IgD-negative memory B cell (primary cell): ENCODE measurements around the gene ZFP42. TPM values are rescaled to one million over a fixed set of nuclear protein-coding genes. Genes with fewer than 3 reads are reported as not detected.
"Not testable (repeated sequence)": the region's sequence is repeated elsewhere in the genome, so short reads cannot be mapped to it uniquely, and the experiment has no call there.

Source experiments
- H3K27ac Mint-ChIP-seq, 3 donors: one replicate each; pipeline ENCODE4 v1.8.0; 2020 to 2022; ENCODE audit warnings: mild to moderate bottlenecking in 3 of 3, mixed read lengths in 3 of 3, moderate library complexity in 1 of 3
- H3K27me3 Mint-ChIP-seq: one replicate; pipeline ENCODE4 v1.8.0; 2021; ENCODE audit warnings: mixed read lengths
- H3K36me3 Mint-ChIP-seq: one replicate; pipeline ENCODE4 v1.8.0; 2020; ENCODE audit warnings: mild to moderate bottlenecking, mixed read lengths
- H3K4me1 Mint-ChIP-seq, 3 donors: one replicate each; pipeline ENCODE4 v1.8.0; 2020 to 2022; ENCODE audit warnings: mixed read lengths in 3 of 3, mild to moderate bottlenecking in 1 of 3
- H3K4me3 Mint-ChIP-seq, 4 donors: one replicate each; pipeline ENCODE4 v1.8.0; 2020 to 2022; ENCODE audit warnings: mild to moderate bottlenecking in 4 of 4, mixed read lengths in 4 of 4, moderate library complexity in 3 of 4
- H3K9me3 Mint-ChIP-seq, 3 donors: one replicate each; pipeline ENCODE4 v1.8.0; 2020 to 2021; ENCODE audit warnings: mixed read lengths in 3 of 3, mild to moderate bottlenecking in 1 of 3
- polyA plus RNA-seq: library from polyadenylated mRNA; unstranded; fragments of 300-500 nt; fragmentation: Illumina TruSeq; gene quantifications from one replicate; pipeline ENCODE4 v1.2.3, GENCODE V29; 2021

ZFP42 gene
- polyA plus RNA-seq: not detected

- Mint-ChIP-seq H3K4me1 (peaks cover 0 to 2% (median 0%) of the 10 kb centered on the region in 3 donors), H3K27ac (no peak within 1 kb of the TSS), H3K4me3 (no peak within 1 kb of the TSS), H3K27me3 (no peaks in the 10 kb centered on the region), H3K9me3 (peaks cover 4 to 14% (median 8%) of the 10 kb centered on the region in 3 donors), H3K36me3 (no peaks in the 10 kb centered on the region)
Observed at GRCh38 chr4:187995322-187996207, at the start of gene ZFP42. Gene ZFP42 (plus strand): TSS chr4:187995771. CDS start chr4:188002808, 7,037 bp downstream.

GRCh38 chr4:187961171-187961570 is 34.4 kb upstream of the ZFP42 start:
- Mint-ChIP-seq H3K36me3 (no peaks in the 10 kb centered on the region), H3K9me3 (peaks cover 0 to 13% (median 1%) of the 10 kb centered on the region in 3 donors), H3K4me3 (no peak overlapping the region), H3K4me1 (no peaks in the 10 kb centered on the region), H3K27ac (no peak overlapping the region), H3K27me3 (no peaks in the 10 kb centered on the region)

GRCh38 chr4:187961961-187962360 is 33.6 kb upstream of the ZFP42 start:
- no peaks in the 10 kb centered on the region for H3K36me3 Mint-ChIP-seq
- peaks cover 0 to 13% (median 1%) of the 10 kb centered on the region in 3 donors for H3K9me3 Mint-ChIP-seq
- no peak overlapping the region for H3K4me3 Mint-ChIP-seq
- no peak overlapping the region for H3K27ac Mint-ChIP-seq
- H3K4me1 Mint-ChIP-seq: no peaks in the 10 kb centered on the region
- H3K27me3 Mint-ChIP-seq: no peaks in the 10 kb centered on the region

- no peaks in the 10 kb centered on the region for H3K27me3 Mint-ChIP-seq
- H3K9me3 Mint-ChIP-seq: peaks cover 0 to 13% (median 0%) of the 10 kb centered on the region in 3 donors
- H3K27ac Mint-ChIP-seq: no peak overlapping the region
- H3K36me3 Mint-ChIP-seq: no peaks in the 10 kb centered on the region
- no peaks in the 10 kb centered on the region for H3K4me1 Mint-ChIP-seq
- no peak overlapping the region for H3K4me3 Mint-ChIP-seq
Observed at GRCh38 chr4:187962926-187963325, 32.6 kb upstream of the ZFP42 start.

- H3K27ac Mint-ChIP-seq: no peak overlapping the region
- peaks cover 0 to 10% (median 3%) of the 10 kb centered on the region in 3 donors for H3K9me3 Mint-ChIP-seq
- H3K36me3 Mint-ChIP-seq: peaks cover 2% of the 10 kb centered on the region
- no peaks in the 10 kb centered on the region for H3K4me1 Mint-ChIP-seq
- no peak overlapping the region for H3K4me3 Mint-ChIP-seq
- H3K27me3 Mint-ChIP-seq: no peaks in the 10 kb centered on the region
Observed at GRCh38 chr4:187965726-187966125, 29.8 kb upstream of the ZFP42 start.

- Mint-ChIP-seq H3K9me3 (peaks cover 0 to 8% (median 8%) of the 10 kb centered on the region in 3 donors), H3K27ac (no peak overlapping the region), H3K4me1 (no peaks in the 10 kb centered on the region), H3K27me3 (no peaks in the 10 kb centered on the region), H3K4me3 (no peak overlapping the region), H3K36me3 (peaks cover 2% of the 10 kb centered on the region)
Observed at GRCh38 chr4:187972135-187972534, 23.4 kb upstream of the ZFP42 start.

- Mint-ChIP-seq H3K4me1 (no peaks in the 10 kb centered on the region), H3K27ac (no peak overlapping the region), H3K4me3 (no peak overlapping the region), H3K36me3 (no peaks in the 10 kb centered on the region), H3K9me3 (peaks cover 0 to 19% (median 16%) of the 10 kb centered on the region in 3 donors), H3K27me3 (no peaks in the 10 kb centered on the region)
Observed at GRCh38 chr4:187983746-187984145, 11.8 kb upstream of the ZFP42 start.

GRCh38 chr4:187992971-187993370 is 2.6 kb upstream of the ZFP42 start:
- Mint-ChIP-seq H3K4me3 (no peak overlapping the region), H3K27me3 (no peaks in the 10 kb centered on the region), H3K9me3 (peaks cover 0 to 14% (median 8%) of the 10 kb centered on the region in 3 donors), H3K27ac (no peak overlapping the region), H3K4me1 (peaks cover 0 to 2% (median 0%) of the 10 kb centered on the region in 3 donors), H3K36me3 (no peaks in the 10 kb centered on the region)

- Mint-ChIP-seq H3K36me3 (no peaks in the 10 kb centered on the region), H3K4me1 (peaks cover 0 to 2% (median 0%) of the 10 kb centered on the region in 3 donors), H3K27ac (no peak overlapping the region), H3K4me3 (no peak overlapping the region), H3K9me3 (peaks cover 0 to 14% (median 8%) of the 10 kb centered on the region in 3 donors), H3K27me3 (no peaks in the 10 kb centered on the region)
Observed at GRCh38 chr4:187993827-187994226, 1.7 kb upstream of the ZFP42 start.

GRCh38 chr4:187996502-187997177 is 1.1 kb downstream of the ZFP42 start:
- no peak overlapping the region for H3K27ac Mint-ChIP-seq
- peaks cover 4 to 14% (median 8%) of the 10 kb centered on the region in 3 donors for H3K9me3 Mint-ChIP-seq
- no peaks in the 10 kb centered on the region for H3K27me3 Mint-ChIP-seq
- no peak overlapping the region for H3K4me3 Mint-ChIP-seq
- no peaks in the 10 kb centered on the region for H3K36me3 Mint-ChIP-seq
- H3K4me1 Mint-ChIP-seq: peaks cover 0 to 2% (median 0%) of the 10 kb centered on the region in 3 donors

- H3K9me3 Mint-ChIP-seq, H3K27me3 Mint-ChIP-seq, H3K4me1 Mint-ChIP-seq, H3K4me3 Mint-ChIP-seq, H3K27ac Mint-ChIP-seq, H3K36me3 Mint-ChIP-seq: not testable (repeated sequence)
Observed at GRCh38 chr4:187997991-187998390, 2.4 kb downstream of the ZFP42 start.

GRCh38 chr4:187999406-187999932 is 3.9 kb downstream of the ZFP42 start:
- Mint-ChIP-seq H3K27me3 (no peaks in the 10 kb centered on the region), H3K9me3 (peaks cover 4 to 10% (median 7%) of the 10 kb centered on the region in 3 donors), H3K36me3 (no peaks in the 10 kb centered on the region), H3K4me3 (no peak overlapping the region), H3K4me1 (peaks cover 0 to 2% (median 0%) of the 10 kb centered on the region in 3 donors), H3K27ac (no peak overlapping the region)

GRCh38 chr4:188002323-188002722 is 6.8 kb downstream of the ZFP42 start:
- Mint-ChIP-seq H3K27me3 (no peaks in the 10 kb centered on the region), H3K4me1 (peaks cover 0 to 2% (median 0%) of the 10 kb centered on the region in 3 donors), H3K36me3 (no peaks in the 10 kb centered on the region), H3K9me3 (peaks cover 4 to 11% (median 4%) of the 10 kb centered on the region in 3 donors), H3K4me3 (no peak overlapping the region), H3K27ac (no peak overlapping the region)

- no peaks in the 10 kb centered on the region for H3K36me3 Mint-ChIP-seq
- H3K9me3 Mint-ChIP-seq: peaks cover 4 to 8% (median 6%) of the 10 kb centered on the region in 3 donors
- no peak overlapping the region for H3K4me3 Mint-ChIP-seq
- H3K4me1 Mint-ChIP-seq: no peaks in the 10 kb centered on the region
- no peak overlapping the region for H3K27ac Mint-ChIP-seq
- H3K27me3 Mint-ChIP-seq: no peaks in the 10 kb centered on the region
Observed at GRCh38 chr4:188002751-188003150, 7.2 kb downstream of the ZFP42 start.

GRCh38 chr4:188005561-188005960 is 10.0 kb downstream of the ZFP42 start:
- no peak overlapping the region for H3K4me3 Mint-ChIP-seq
- H3K27ac Mint-ChIP-seq: no peak overlapping the region
- H3K4me1 Mint-ChIP-seq: no peaks in the 10 kb centered on the region

More at GRCh38 chr4:188005561-188005960, 10.0 kb downstream of the ZFP42 start:
- Mint-ChIP-seq H3K36me3 (no peaks in the 10 kb centered on the region), H3K9me3 (peaks cover 2 to 13% (median 8%) of the 10 kb centered on the region in 3 donors), H3K27me3 (no peaks in the 10 kb centered on the region)
